ENCODE measurements around the gene MLLT3.

Gene MLLT3

DNA sequence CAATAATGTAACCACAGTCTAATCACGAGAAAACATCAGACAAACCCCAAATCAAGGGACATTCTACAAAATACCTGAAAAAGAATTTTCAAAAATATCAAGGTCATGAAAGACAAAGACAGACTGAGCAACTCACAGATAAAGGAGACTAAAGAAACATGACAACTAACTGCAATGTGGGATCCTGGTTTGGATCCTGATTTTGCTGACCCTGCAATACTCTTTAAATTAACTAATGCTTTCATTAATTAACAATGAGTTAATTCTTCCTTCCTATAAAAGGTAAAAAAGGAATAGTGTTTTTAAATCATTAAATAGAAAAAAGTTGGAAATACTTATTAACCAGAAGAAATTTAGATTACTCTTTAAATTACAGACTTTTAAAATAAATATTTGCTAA, 103.6 kb downstream of the MLLT3 start:
- H3K27me3 ChIP-seq (ENCODE audit: insufficient read depth, low read length, poor library complexity, severe bottlenecking), result no peaks in the 10 kb centered on the region
- H3K9ac ChIP-seq (ENCODE audit: low read depth, low read length, poor library complexity, severe bottlenecking), result no peak overlapping the region
- no peaks in the 10 kb centered on the region for H3K9me2 ChIP-seq (replicated peaks; ENCODE audit: low read depth, low read length)
- TF ChIP-seq EZH2phosphoT487 (IDR thresholded peaks at IDR 0.05; ENCODE audit: borderline replicate concordance), result no peak
- TF ChIP-seq, protein P1, sequence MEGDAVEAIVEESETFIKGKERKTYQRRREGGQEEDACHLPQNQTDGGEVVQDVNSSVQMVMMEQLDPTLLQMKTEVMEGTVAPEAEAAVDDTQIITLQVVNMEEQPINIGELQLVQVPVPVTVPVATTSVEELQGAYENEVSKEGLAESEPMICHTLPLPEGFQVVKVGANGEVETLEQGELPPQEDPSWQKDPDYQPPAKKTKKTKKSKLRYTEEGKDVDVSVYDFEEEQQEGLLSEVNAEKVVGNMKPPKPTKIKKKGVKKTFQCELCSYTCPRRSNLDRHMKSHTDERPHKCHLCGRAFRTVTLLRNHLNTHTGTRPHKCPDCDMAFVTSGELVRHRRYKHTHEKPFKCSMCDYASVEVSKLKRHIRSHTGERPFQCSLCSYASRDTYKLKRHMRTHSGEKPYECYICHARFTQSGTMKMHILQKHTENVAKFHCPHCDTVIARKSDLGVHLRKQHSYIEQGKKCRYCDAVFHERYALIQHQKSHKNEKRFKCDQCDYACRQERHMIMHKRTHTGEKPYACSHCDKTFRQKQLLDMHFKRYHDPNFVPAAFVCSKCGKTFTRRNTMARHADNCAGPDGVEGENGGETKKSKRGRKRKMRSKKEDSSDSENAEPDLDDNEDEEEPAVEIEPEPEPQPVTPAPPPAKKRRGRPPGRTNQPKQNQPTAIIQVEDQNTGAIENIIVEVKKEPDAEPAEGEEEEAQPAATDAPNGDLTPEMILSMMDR (conservative IDR thresholded peaks at IDR 0.05; ENCODE audit: low read length), result no peak
- peaks cover 7% of the 10 kb centered on the region for H4K20me1 ChIP-seq (ENCODE audit: insufficient read depth, low read length, poor library complexity, severe bottlenecking)
- H3K9me3 ChIP-seq (ENCODE audit: insufficient read depth, low read depth, low read length), result no peaks in the 10 kb centered on the region
- H3K36me3 ChIP-seq (ENCODE audit: insufficient read depth, low read length), result no peaks in the 10 kb centered on the region
- no peak overlapping the region for H3K4me2 ChIP-seq (ENCODE audit: low read depth, low read length, poor library complexity, severe bottlenecking)
- no peaks in the 10 kb centered on the region for H3F3A ChIP-seq (ENCODE audit: low read depth)
- peaks cover 92% of the 10 kb centered on the region for H3K79me2 ChIP-seq (ENCODE audit: insufficient read depth, low read length)
- H3K4me1 ChIP-seq (ENCODE audit: insufficient read depth, low read length, poor library complexity, severe bottlenecking), result peaks cover 12% of the 10 kb centered on the region
- no peak overlapping the region for H3K4me3 ChIP-seq (ENCODE audit: low read length, poor library complexity, severe bottlenecking)
- no peak overlapping the region for H2AFZ ChIP-seq (ENCODE audit: low read length)

GRCh38 chr9:20513126-20513913, 109.0 kb downstream of the MLLT3 start:
- H3K79me2 ChIP-seq (ENCODE audit: insufficient read depth, low read length), result peaks cover 93% of the 10 kb centered on the region

DNA sequence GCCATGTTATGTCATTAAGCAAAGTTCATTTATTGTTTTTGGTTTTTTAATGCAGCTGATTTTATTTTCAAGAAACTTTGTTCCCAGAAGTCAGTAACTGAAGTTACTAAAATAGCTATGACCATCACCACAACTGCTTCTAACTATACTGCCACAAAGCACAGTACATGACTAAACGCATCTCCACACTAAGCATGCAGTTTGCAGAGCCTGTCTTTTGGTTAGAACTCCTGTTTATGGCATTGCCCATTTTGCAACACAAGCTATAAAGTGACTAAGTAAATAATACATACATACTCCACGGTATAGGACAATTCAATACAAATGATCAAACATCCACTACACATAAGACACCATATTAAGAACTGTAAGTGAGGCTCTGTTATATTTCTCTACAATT, 109.7 kb downstream of the MLLT3 start:
- Histone ChIP-seq H2AFZ (ENCODE audit: low read length) (no peak overlapping the region), H3K36me3 (ENCODE audit: insufficient read depth, low read length) (no peaks in the 10 kb centered on the region), H3K4me2 (ENCODE audit: low read depth, low read length, poor library complexity, severe bottlenecking) (peak overlapping the region; percentile 4), H3F3A (ENCODE audit: low read depth) (0 out of 2 replicates have a peak, but pooled peaks cover 4% of the 10 kb centered on the region), H3K9ac (ENCODE audit: low read depth, low read length, poor library complexity, severe bottlenecking) (no peak overlapping the region), H3K4me3 (ENCODE audit: low read length, poor library complexity, severe bottlenecking) (no peak overlapping the region), H3K79me2 (ENCODE audit: insufficient read depth, low read length) (peaks cover 93% of the 10 kb centered on the region), H4K20me1 (ENCODE audit: insufficient read depth, low read length, poor library complexity, severe bottlenecking) (peaks cover 21% of the 10 kb centered on the region), H3K9me2 (replicated peaks; ENCODE audit: low read depth, low read length) (no peaks in the 10 kb centered on the region), H3K4me1 (ENCODE audit: insufficient read depth, low read length, poor library complexity, severe bottlenecking) (peaks cover 33% of the 10 kb centered on the region), H3K9me3 (ENCODE audit: insufficient read depth, low read depth, low read length) (no peaks in the 10 kb centered on the region), H3K27me3 (ENCODE audit: insufficient read depth, low read length, poor library complexity, severe bottlenecking) (no peaks in the 10 kb centered on the region)
- TF ChIP-seq EZH2phosphoT487 (IDR thresholded peaks at IDR 0.05; ENCODE audit: borderline replicate concordance), result no peak
- TF ChIP-seq, protein P1 (conservative IDR thresholded peaks at IDR 0.05; ENCODE audit: low read length), result no peak

More at GRCh38 chr9:20513126-20513913, 109.0 kb downstream of the MLLT3 start:
- no peaks in the 10 kb centered on the region for H3K36me3 ChIP-seq (ENCODE audit: insufficient read depth, low read length)
- H2AFZ ChIP-seq (ENCODE audit: low read length), result no peak overlapping the region
- no peaks in the 10 kb centered on the region for H3K27me3 ChIP-seq (ENCODE audit: insufficient read depth, low read length, poor library complexity, severe bottlenecking)
- TF ChIP-seq, protein P1 (conservative IDR thresholded peaks at IDR 0.05; ENCODE audit: low read length), result no peak
- TF ChIP-seq EZH2phosphoT487 (IDR thresholded peaks at IDR 0.05; ENCODE audit: borderline replicate concordance), result no peak
- no peaks in the 10 kb centered on the region for H3K9me2 ChIP-seq (replicated peaks; ENCODE audit: low read depth, low read length)
- H4K20me1 ChIP-seq (ENCODE audit: insufficient read depth, low read length, poor library complexity, severe bottlenecking), result peaks cover 14% of the 10 kb centered on the region
- no peaks in the 10 kb centered on the region for H3F3A ChIP-seq (ENCODE audit: low read depth)
- H3K9me3 ChIP-seq (ENCODE audit: insufficient read depth, low read depth, low read length), result no peaks in the 10 kb centered on the region
- no peak overlapping the region for H3K9ac ChIP-seq (ENCODE audit: low read depth, low read length, poor library complexity, severe bottlenecking)
- peaks cover 27% of the 10 kb centered on the region for H3K4me1 ChIP-seq (ENCODE audit: insufficient read depth, low read length, poor library complexity, severe bottlenecking)
- H3K4me3 ChIP-seq (ENCODE audit: low read length, poor library complexity, severe bottlenecking), result no peak overlapping the region
- H3K4me2 ChIP-seq (ENCODE audit: low read depth, low read length, poor library complexity, severe bottlenecking), result no peak overlapping the region

Measured in Loucy (cell line).